SU-DHL-6 (cell line): ENCODE data around the gene OSBPL10.

Experiments used
- H2AFZ ChIP-seq: fragments of 200-600 bp; sonication (generic); 2 replicates; pipeline ENCODE4 v1.6.1; 2014; ENCODE audit warnings: low read depth, mild to moderate bottlenecking, moderate library complexity, mixed read lengths, antibody characterized with exemption, low read length; ENCODE audit not compliant: severe bottlenecking
- H3F3A ChIP-seq: fragments of 200-600 bp; shearing (Covaris generic); 2 replicates; pipeline ENCODE4 v1.6.0; 2016; ENCODE audit warnings: antibody characterized with exemption, mild to moderate bottlenecking; ENCODE audit not compliant: insufficient read depth
- H3K27ac ChIP-seq: fragments of 200-600 bp; sonication (generic); 2 replicates; pipeline ENCODE4 v1.5.1; 2016; ENCODE audit warnings: low read depth, mild to moderate bottlenecking, low read length, moderate library complexity, mixed read lengths
- H3K27me3 ChIP-seq: fragments of 200-600 bp; sonication (generic), shearing (Covaris generic); 2 replicates; pipeline ENCODE4 v1.6.0; 2014; ENCODE audit warnings: mild to moderate bottlenecking, low read length
- H3K36me3 ChIP-seq: fragments of 200-600 bp; sonication (generic); 2 replicates; pipeline ENCODE4 v1.6.1; 2014; ENCODE audit warnings: mild to moderate bottlenecking, low read length, mixed read lengths
- H3K4me2 ChIP-seq: fragments of 300-600, 200-600 bp; shearing (Covaris generic), sonication (generic); 2 replicates; pipeline ENCODE4 v1.6.0; 2014; ENCODE audit warnings: low read length, low read depth, mild to moderate bottlenecking; ENCODE audit not compliant: poor library complexity, severe bottlenecking
- H3K4me3 ChIP-seq: fragments of 200-600 bp; sonication (generic); 2 replicates; pipeline ENCODE4 v1.5.1; 2014; ENCODE audit warnings: antibody characterized with exemption, low read length, mild to moderate bottlenecking, mixed read lengths; ENCODE audit not compliant: insufficient read depth, poor library complexity, severe bottlenecking
- H3K79me2 ChIP-seq: fragments of 200-600 bp; sonication (generic); 2 replicates; pipeline ENCODE4 v1.6.1; 2014; ENCODE audit warnings: mild to moderate bottlenecking, low read length, moderate library complexity; ENCODE audit not compliant: insufficient read depth
- H3K9ac ChIP-seq: fragments of 200-600 bp; sonication (generic); 2 replicates; pipeline ENCODE4 v1.7.0; 2014; ENCODE audit warnings: mild to moderate bottlenecking, low read length
- H3K9me2 ChIP-seq: fragments of 200-600 bp; sonication (generic); replicated peaks from 2 replicates; pipeline ENCODE4 v1.6.1; 2014; ENCODE audit warnings: low read length; ENCODE audit not compliant: insufficient read depth
- H3K9me3 ChIP-seq: fragments of 200-600 bp; sonication (generic); 2 replicates; pipeline ENCODE4 v1.6.1; 2014; ENCODE audit warnings: low read length, mixed read lengths; ENCODE audit not compliant: insufficient read depth
- H4K20me1 ChIP-seq: fragments of 200-600 bp; sonication (generic); 2 replicates; pipeline ENCODE4 v1.6.1; 2014; ENCODE audit warnings: low read depth, mild to moderate bottlenecking, antibody characterized with exemption, low read length, moderate library complexity, mixed read lengths
- CTCF ChIP-seq: fragments of 200-600 bp; sonication (generic); IDR thresholded peaks from one replicate; pipeline ENCODE4 v1.5.1; 2017; ENCODE audit warnings: antibody characterized with exemption, mild to moderate bottlenecking, low read length, moderate library complexity; ENCODE audit not compliant: insufficient read depth, poor library complexity, severe bottlenecking
- EZH2phosphoT487 ChIP-seq: fragments of 200-600 bp; sonication (generic), shearing (Covaris generic); conservative IDR thresholded peaks from 2 replicates; pipeline ENCODE4 v1.6.1; 2018; ENCODE audit warnings: mild to moderate bottlenecking, antibody characterized with exemption, low read length, moderate library complexity, mixed read lengths

OSBPL10 gene

GRCh38 chr3:31934866-31935265 lies 46.2 kb downstream of the OSBPL10 start:
- Histone ChIP-seq H3K79me2 (peaks cover 93% of the 10 kb centered on the region), H3K9me2 (no peaks in the 10 kb centered on the region), H3K27me3 (no peaks in the 10 kb centered on the region), H3K9ac (peak overlapping the region; percentile 56), H3F3A (peaks cover 60% of the 10 kb centered on the region), H3K36me3 (no peaks in the 10 kb centered on the region), H3K4me3 (peak overlapping the region; percentile 30), H4K20me1 (no peaks in the 10 kb centered on the region), H3K4me2 (peak overlapping the region; percentile 81), H2AFZ (no peak overlapping the region), H3K27ac (peak overlapping the region; percentile 93), H3K9me3 (no peaks in the 10 kb centered on the region)
- TF ChIP-seq EZH2phosphoT487 (no peak), CTCF (no peak)

- Histone ChIP-seq H3K79me2 (peaks cover 93% of the 10 kb centered on the region), H3K9me3 (no peaks in the 10 kb centered on the region), H3K4me3 (peak overlapping the region; percentile 30), H3K36me3 (no peaks in the 10 kb centered on the region), H4K20me1 (no peaks in the 10 kb centered on the region), H3F3A (peaks cover 60% of the 10 kb centered on the region), H3K27ac (peak overlapping the region; percentile 93), H3K27me3 (no peaks in the 10 kb centered on the region), H3K4me2 (peak overlapping the region; percentile 81), H3K9me2 (no peaks in the 10 kb centered on the region), H3K9ac (peak overlapping the region; percentile 56), H2AFZ (no peak overlapping the region)
- TF ChIP-seq EZH2phosphoT487: no peak
- no peak for TF ChIP-seq CTCF
Observed at GRCh38 chr3:31934018-31934417, 47.0 kb downstream of the OSBPL10 start.

GRCh38 chr3:31932990-31933389 lies 48.1 kb downstream of the OSBPL10 start:
- peaks cover 93% of the 10 kb centered on the region for H3K79me2 ChIP-seq

More at GRCh38 chr3:31932990-31933389, 48.1 kb downstream of the OSBPL10 start:
- H3K4me3 ChIP-seq: peak overlapping the region; percentile 26
- H3K27ac ChIP-seq: peak overlapping the region; percentile 93
- H3K36me3 ChIP-seq: no peaks in the 10 kb centered on the region
- TF ChIP-seq EZH2phosphoT487 (no peak), CTCF (no peak)
- H3K9me3 ChIP-seq: no peaks in the 10 kb centered on the region
- H3K9ac ChIP-seq: peak overlapping the region; percentile 56
- no peaks in the 10 kb centered on the region for H3K27me3 ChIP-seq
- no peaks in the 10 kb centered on the region for H4K20me1 ChIP-seq
- no peak overlapping the region for H2AFZ ChIP-seq
- no peaks in the 10 kb centered on the region for H3K9me2 ChIP-seq
- peak overlapping the region; percentile 81 for H3K4me2 ChIP-seq
- peaks cover 70% of the 10 kb centered on the region for H3F3A ChIP-seq
